Endothelial cell of umbilical vein (primary cell): ENCODE data around the gene RNU5B-1. TPM values are rescaled to one million over a fixed set of nuclear protein-coding genes. Genes with fewer than 3 reads are reported as not detected.
"Not testable (repeated sequence)": the region's sequence is repeated elsewhere in the genome, so short reads cannot be mapped to it uniquely, and the experiment has no call there.

Experiments used
- BruUV-seq: library from RNA; stranded (reverse); fragments of 400-500 nt; replicated peaks from 2 replicates; lab custom pipeline; 2021; lab: Mats Ljungman, UMichigan
- CTCF ChIA-PET: fragments of 300-600, 350-600 bp; sonication (Branson Sonifier 250); formaldehyde crosslinking; loops from one replicate; lab custom pipeline; 2021; ENCODE audit warnings: antibody characterized with exemption, inconsistent platforms; lab: Charles Lee
- POLR2A ChIA-PET: fragments of 300-600, 350-600 bp; sonication (Branson Sonifier 250); formaldehyde crosslinking; loops from one replicate; lab custom pipeline; 2021; ENCODE audit warnings: antibody characterized with exemption, inconsistent platforms; lab: Charles Lee
- DNase-seq: peaks from one replicate; pipeline ENCODE4 v3.0.0-alpha.2; 2011; ENCODE audit warnings: low read depth, low spot score
- FAIRE-seq: peaks from 2 replicates; lab custom pipeline; 2011; peaks lifted over from hg19 to GRCh38; lab: Jason Lieb, UNC
- H2AFZ ChIP-seq: 2 replicates; pipeline ENCODE4 v1.6.0; 2012; ENCODE audit warnings: low read depth, low read length, control low read depth, inconsistent platforms
- H3K27ac ChIP-seq: 2 replicates; pipeline ENCODE4 v1.5.1; 2011; ENCODE audit warnings: low read depth, mild to moderate bottlenecking, control low read depth, low read length, moderate library complexity; ENCODE audit not compliant: insufficient read depth
- H3K27me3 ChIP-seq, 2 experiments: 2 replicates each; pipeline versions ENCODE4 v1.6.0 to v1.6.1; 2011; ENCODE audit warnings: low read length in 2 of 2, mixed read lengths in 1 of 2; ENCODE audit not compliant: control insufficient read depth in 2 of 2, insufficient read depth in 2 of 2
- H3K36me3 ChIP-seq, 2 experiments: 2 replicates in 1 of 2; 3 replicates in 1 of 2; pipeline ENCODE4 v1.5.1; 2011; ENCODE audit warnings: low read length in 2 of 2, mild to moderate bottlenecking in 1 of 2, moderate library complexity in 1 of 2; ENCODE audit not compliant: control insufficient read depth in 2 of 2, insufficient read depth in 2 of 2; ENCODE audit errors: extremely low read depth in 1 of 2
- H3K4me1 ChIP-seq: 3 replicates; pipeline ENCODE4 v1.5.1; 2011; ENCODE audit warnings: mild to moderate bottlenecking, low read length; ENCODE audit not compliant: control insufficient read depth, insufficient read depth; ENCODE audit errors: extremely low read depth
- H3K4me2 ChIP-seq: 2 replicates; pipeline ENCODE4 v1.6.1; 2011; ENCODE audit warnings: low read length, control low read depth, mixed read lengths; ENCODE audit not compliant: insufficient read depth
- H3K4me3 ChIP-seq, 3 experiments: fragments of 200-600 bp in 1 of 3; sonication (generic), shearing (Covaris generic) in 1 of 3; replicated peaks in 1 of 3; 2 replicates each; pipeline ENCODE4 v1.5.1; 2011 to 2016; ENCODE audit warnings: control low read depth in 3 of 3, low read length in 3 of 3, mild to moderate bottlenecking in 2 of 3, inconsistent platforms in 1 of 3, low read depth in 1 of 3, moderate library complexity in 1 of 3; ENCODE audit not compliant: insufficient read depth in 1 of 3
- H3K79me2 ChIP-seq: 2 replicates; pipeline ENCODE4 v1.6.0; 2012; ENCODE audit warnings: low read length, inconsistent platforms; ENCODE audit not compliant: control insufficient read depth, insufficient read depth
- H3K9ac ChIP-seq: replicated peaks from 2 replicates; pipeline ENCODE3; 2011; ENCODE audit warnings: low read length, control low read depth; ENCODE audit not compliant: insufficient read depth; ENCODE audit errors: extremely low read depth
- H3K9me1 ChIP-seq: replicated peaks from 3 replicates; pipeline ENCODE4 v1.6.0; 2011; ENCODE audit warnings: mild to moderate bottlenecking, low read length; ENCODE audit not compliant: control insufficient read depth, insufficient read depth; ENCODE audit errors: extremely low read depth
- H3K9me3 ChIP-seq: replicated peaks from 2 replicates; pipeline ENCODE4 v1.5.1; 2012; ENCODE audit warnings: low read length, inconsistent platforms; ENCODE audit not compliant: control insufficient read depth, insufficient read depth
- H4K20me1 ChIP-seq: replicated peaks from 2 replicates; pipeline ENCODE3; 2011; ENCODE audit warnings: mild to moderate bottlenecking, low read length; ENCODE audit not compliant: control insufficient read depth, insufficient read depth; ENCODE audit errors: extremely low read depth
- EZH2 ChIP-seq: IDR thresholded peaks from 2 replicates; pipeline ENCODE4 v1.6.1; 2012; ENCODE audit warnings: borderline replicate concordance, low read depth, mild to moderate bottlenecking, moderate library complexity, low read length, inconsistent platforms; ENCODE audit not compliant: severe bottlenecking
- FOS ChIP-seq: IDR thresholded peaks from 2 replicates; pipeline ENCODE4 v1.6.1; 2011; ENCODE audit warnings: mild to moderate bottlenecking, low read length, moderate library complexity, borderline replicate concordance; ENCODE audit not compliant: insufficient read depth
- GATA2 ChIP-seq: IDR thresholded peaks from 2 replicates; pipeline ENCODE4 v1.7.0; 2011; ENCODE audit warnings: low read depth, mild to moderate bottlenecking, moderate library complexity, mixed read lengths, low read length; ENCODE audit not compliant: insufficient read length, insufficient read depth
- JUN ChIP-seq: IDR thresholded peaks from 2 replicates; pipeline ENCODE4 v1.6.1; 2011; ENCODE audit warnings: borderline replicate concordance, low read depth; ENCODE audit not compliant: insufficient read length, insufficient read depth
- MAX ChIP-seq: IDR thresholded peaks from 2 replicates; pipeline ENCODE4 v1.6.1; 2011; ENCODE audit not compliant: insufficient read depth, insufficient read length
- MYC ChIP-seq: IDR thresholded peaks from one replicate; pipeline ENCODE4 v1.6.1; 2011; ENCODE audit warnings: mild to moderate bottlenecking, low read depth, low read length
- POLR2A ChIP-seq: IDR thresholded peaks from 2 replicates; pipeline ENCODE4 v1.6.1; 2012; ENCODE audit warnings: low read depth, mild to moderate bottlenecking, control low read depth, low read length
- POLR2AphosphoS5 ChIP-seq: IDR thresholded peaks from 2 replicates; pipeline ENCODE4 v1.6.1; 2012; ENCODE audit warnings: low read depth, mild to moderate bottlenecking, control low read depth, low read length, moderate library complexity; ENCODE audit not compliant: insufficient read depth
- dilution Hi-C: fragments of 300-500 bp; cut with MboI; formaldehyde crosslinking; loops from one replicate; pipeline ENCODE4 v1.15.0; 2019; ENCODE audit warnings: low sequenced_read_pairs; ENCODE audit not compliant: extremely low pct_ligation_motif_present
- intact Hi-C: fragments of 100-400 bp; cut with micrococcal nuclease; formaldehyde crosslinking; loops from one replicate; pipeline ENCODE4 v1.10.0; 2022
- polyA plus RNA-seq, 4 experiments: library from polyadenylated mRNA; depleted of rRNA in 3 of 4; stranded (reverse) in 3 of 4; unstranded in 1 of 4; fragments of >200 nt; gene quantifications; 2 replicates each; pipeline versions ENCODE4 v1.2.1 to v1.2.3, GENCODE V29; 2011 to 2012; ENCODE audit warnings: missing spikeins in 1 of 4
- total RNA-seq: library from RNA; stranded (reverse); gene quantifications from 2 replicates; pipeline ENCODE4 v1.2.3, GENCODE V29; 2021
- TF ChIP-seq, protein P1 (sequence below), 2 donors: IDR thresholded peaks; 1 replicate in 1 of 2; 2 replicates in 1 of 2; pipeline ENCODE4 v1.5.1; 2011; ENCODE audit warnings: low read length in 2 of 2, mild to moderate bottlenecking in 2 of 2, moderate library complexity in 2 of 2, control low read depth in 1 of 2, inconsistent platforms in 1 of 2, low read depth in 1 of 2; ENCODE audit not compliant: insufficient read depth in 1 of 2; ENCODE audit errors: extremely low read depth in 1 of 2

The RNU5B-1 gene
- total and polyA plus RNA-seq, 2 donors (not counting 3 experiments of a cell fraction or from before 2014, with no cell fraction given): not detected

DNA sequence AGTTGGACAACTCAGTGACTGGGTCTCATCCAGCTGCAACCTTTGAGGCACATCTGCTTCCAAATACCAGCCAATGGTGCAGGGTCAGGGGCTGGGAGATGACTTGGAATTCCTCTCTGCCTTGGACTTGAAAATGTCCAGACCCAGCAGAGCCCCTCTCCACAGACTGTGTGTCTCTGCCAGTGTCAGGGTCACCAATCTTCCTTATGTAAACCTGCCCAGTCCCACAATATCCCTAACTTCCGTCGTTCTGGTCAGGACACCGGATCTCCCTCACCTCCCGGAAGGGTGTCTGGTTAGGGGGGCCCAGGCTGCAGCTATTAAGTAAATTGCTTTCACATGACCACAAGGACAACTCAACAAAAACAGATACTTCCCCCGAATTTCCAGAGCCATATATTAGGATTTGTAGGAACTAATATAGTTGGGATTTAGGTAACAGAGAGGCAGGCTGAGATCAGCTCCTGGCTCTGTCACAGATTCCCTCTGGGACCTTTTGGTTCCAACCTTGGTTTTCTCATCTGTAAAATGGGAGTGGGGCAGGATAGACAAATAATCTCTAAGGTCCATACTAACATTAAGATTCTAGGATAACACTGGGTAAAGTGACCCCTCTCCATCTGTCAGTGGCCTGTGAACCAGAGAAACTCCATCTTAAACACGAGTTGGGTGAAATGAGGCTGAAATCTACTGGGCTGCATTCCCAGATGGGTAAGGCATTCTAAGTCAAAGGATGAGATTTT lies 42.5 kb downstream of the RNU5B-1 start:
- no peaks in the 10 kb centered on the region for H4K20me1 ChIP-seq
- H3K27ac ChIP-seq: no peak overlapping the region
- DNase-seq: no peak
- no peak overlapping the region for H3K9ac ChIP-seq
- CTCF ChIA-PET: interaction anchor here (0.6 kb wide), 1 partner anchor 19 kb away, joined by 3 read pairs; no protein-coding TSS in a partner anchor
- BruUV-seq: no TSS peak
- POLR2A ChIA-PET: no interaction called here
- H3K9me1 ChIP-seq: no peaks in the 10 kb centered on the region
- no peak overlapping the region for H3K4me3 ChIP-seq
- FAIRE-seq: no peak
- no peaks in the 10 kb centered on the region for H3K79me2 ChIP-seq
- no peaks in the 10 kb centered on the region for H3K9me3 ChIP-seq
- intact Hi-C loops: no loop called here
- TF ChIP-seq, protein P1, sequence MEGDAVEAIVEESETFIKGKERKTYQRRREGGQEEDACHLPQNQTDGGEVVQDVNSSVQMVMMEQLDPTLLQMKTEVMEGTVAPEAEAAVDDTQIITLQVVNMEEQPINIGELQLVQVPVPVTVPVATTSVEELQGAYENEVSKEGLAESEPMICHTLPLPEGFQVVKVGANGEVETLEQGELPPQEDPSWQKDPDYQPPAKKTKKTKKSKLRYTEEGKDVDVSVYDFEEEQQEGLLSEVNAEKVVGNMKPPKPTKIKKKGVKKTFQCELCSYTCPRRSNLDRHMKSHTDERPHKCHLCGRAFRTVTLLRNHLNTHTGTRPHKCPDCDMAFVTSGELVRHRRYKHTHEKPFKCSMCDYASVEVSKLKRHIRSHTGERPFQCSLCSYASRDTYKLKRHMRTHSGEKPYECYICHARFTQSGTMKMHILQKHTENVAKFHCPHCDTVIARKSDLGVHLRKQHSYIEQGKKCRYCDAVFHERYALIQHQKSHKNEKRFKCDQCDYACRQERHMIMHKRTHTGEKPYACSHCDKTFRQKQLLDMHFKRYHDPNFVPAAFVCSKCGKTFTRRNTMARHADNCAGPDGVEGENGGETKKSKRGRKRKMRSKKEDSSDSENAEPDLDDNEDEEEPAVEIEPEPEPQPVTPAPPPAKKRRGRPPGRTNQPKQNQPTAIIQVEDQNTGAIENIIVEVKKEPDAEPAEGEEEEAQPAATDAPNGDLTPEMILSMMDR (IDR thresholded peaks at IDR 0.05; ENCODE audit: extremely low read depth in 1 of 2, insufficient read depth in 1 of 2, low read depth in 1 of 2, low read length in 2 of 2): no peak
- no peak for TF ChIP-seq MYC
- TF ChIP-seq GATA2: no peak
- TF ChIP-seq EZH2: no peak
- TF ChIP-seq FOS: no peak
- TF ChIP-seq POLR2AphosphoS5: no peak
- no peak for TF ChIP-seq MAX
- TF ChIP-seq POLR2A: no peak
- no peak for TF ChIP-seq JUN
- H3K4me2 ChIP-seq: no peak overlapping the region
- H3K4me1 ChIP-seq: no peaks in the 10 kb centered on the region
- dilution Hi-C loops: no loop called here
- peaks cover 0 to 3% of the 10 kb centered on the region in 2 experiments for H3K27me3 ChIP-seq
- H3K36me3 ChIP-seq: no peaks in the 10 kb centered on the region
- H2AFZ ChIP-seq: no peak overlapping the region

DNA sequence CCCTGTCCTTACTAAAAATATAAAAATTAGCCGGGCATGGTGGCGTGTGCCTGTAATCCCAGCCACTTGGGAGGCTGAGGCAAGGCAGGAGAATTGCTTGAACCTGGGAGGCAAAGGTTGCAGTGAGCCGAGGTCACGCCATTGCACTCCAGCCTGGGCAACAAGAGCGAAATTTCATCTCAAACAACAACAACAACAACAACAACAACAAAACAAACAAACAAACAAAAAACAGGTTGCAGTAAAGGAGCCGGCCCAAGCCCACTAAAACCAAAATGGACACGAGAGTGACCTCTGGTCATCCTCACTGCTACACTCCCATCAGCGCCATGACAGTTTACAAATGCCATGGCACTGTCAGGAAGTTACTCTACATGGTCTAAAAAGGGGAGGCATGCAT lies 43.3 kb downstream of the RNU5B-1 start:
- H3K79me2 ChIP-seq, H3K4me1 ChIP-seq, H3K27ac ChIP-seq, DNase-seq, POLR2A ChIA-PET, FAIRE-seq, H3K27me3 ChIP-seq, H3K36me3 ChIP-seq, H2AFZ ChIP-seq, H3K9me1 ChIP-seq, H3K4me2 ChIP-seq, H3K4me3 ChIP-seq, intact Hi-C loops, H3K9ac ChIP-seq, H4K20me1 ChIP-seq, H3K9me3 ChIP-seq, BruUV-seq, dilution Hi-C loops: not testable (repeated sequence)
- CTCF ChIA-PET: interaction anchor here (0.6 kb wide), 1 partner anchor 19 kb away, joined by 3 read pairs; no protein-coding TSS in a partner anchor
